HepG2 (cell line): ENCODE data around the gene PDCD2. TPM values are rescaled to one million over a fixed set of nuclear protein-coding genes. Genes with fewer than 3 reads are reported as not detected.

Experiments
- AKAP8 ChIP-seq: sonication (generic); formaldehyde crosslinking; IDR thresholded peaks from 2 replicates; pipeline ENCODE4 v1.5.1; 2020; ENCODE audit warnings: mild to moderate bottlenecking, missing genetic modification reagents
- CHD4 ChIP-seq: fragments of 200-600 bp; sonication (generic); IDR thresholded peaks from 2 replicates; pipeline ENCODE4 v1.7.0; 2017; ENCODE audit warnings: mild to moderate bottlenecking, low read length, borderline replicate concordance
- DNMT3B ChIP-seq: conservative IDR thresholded peaks from 2 replicates; pipeline ENCODE4 v1.6.1; 2016; ENCODE audit warnings: missing biosample characterization, control low read depth
- GATAD1 ChIP-seq: IDR thresholded peaks from 2 replicates; pipeline ENCODE4 v1.6.1; 2016; ENCODE audit warnings: missing genetic modification reagents, missing compliant biosample characterization
- HCFC1 ChIP-seq: fragments of 150-350 bp; IDR thresholded peaks from 2 replicates; pipeline ENCODE4 v1.6.1; 2014; ENCODE audit warnings: low read depth, low read length
- HMGA1 ChIP-seq: sonication (generic); formaldehyde crosslinking; conservative IDR thresholded peaks from 2 replicates; pipeline ENCODE4 v1.4.0; 2020; ENCODE audit warnings: missing genetic modification reagents
- HOXA7 ChIP-seq: sonication (generic); formaldehyde crosslinking; IDR thresholded peaks from 2 replicates; pipeline ENCODE4 v1.8.1; 2022; ENCODE audit warnings: mild to moderate bottlenecking, missing genetic modification reagents, moderate library complexity
- MLLT10 ChIP-seq: sonication (generic); formaldehyde crosslinking; IDR thresholded peaks from 2 replicates; pipeline ENCODE4 v1.4.0; 2020; ENCODE audit warnings: missing genetic modification reagents
- MXI1 ChIP-seq: IDR thresholded peaks from 3 replicates; pipeline ENCODE4 v1.6.1; 2012; ENCODE audit warnings: low read depth, low read length, inconsistent platforms, borderline replicate concordance
- POLR2AphosphoS5 ChIP-seq: IDR thresholded peaks from 2 replicates; pipeline ENCODE4 v1.6.1; 2012; ENCODE audit warnings: low read depth, low read length
- SP140L ChIP-seq: sonication (generic); formaldehyde crosslinking; IDR thresholded peaks from 2 replicates; pipeline ENCODE4 v1.4.0; 2020; ENCODE audit warnings: missing genetic modification reagents, borderline replicate concordance
- ZNF160 ChIP-seq: sonication (generic); formaldehyde crosslinking; IDR thresholded peaks from 2 replicates; pipeline ENCODE4 v1.8.0; 2022; ENCODE audit warnings: mild to moderate bottlenecking, inconsistent platforms, missing genetic modification reagents
- ZNF562 ChIP-seq: sonication (generic); formaldehyde crosslinking; IDR thresholded peaks from 2 replicates; pipeline ENCODE4 v1.8.0; 2022; ENCODE audit warnings: missing genetic modification reagents, borderline replicate concordance
- ZSCAN12 ChIP-seq: sonication (generic); formaldehyde crosslinking; IDR thresholded peaks from 2 replicates; pipeline ENCODE4 v1.9.0; 2021; ENCODE audit warnings: mild to moderate bottlenecking, missing genetic modification reagents
- polyA plus RNA-seq, 8 experiments: library from polyadenylated mRNA; depleted of rRNA in 3 of 8; stranded (reverse) in 7 of 8; unstranded in 1 of 8; fragments of >200 nt; fragmentation: Illumina TruSeq in 4 of 8; extraction: Trizol in 4 of 8; gene quantifications; 2 replicates each; pipeline versions ENCODE4 v1.2.1 to v1.2.3, GENCODE V29; 2011 to 2016; ENCODE audit warnings: low read depth in 4 of 8, missing spikeins in 1 of 8, mixed read lengths in 1 of 8; ENCODE audit not compliant: insufficient read depth in 1 of 8
- total RNA-seq, 5 experiments: library from RNA; depleted of rRNA; stranded (reverse); fragments of >200 nt; fragmentation: Illumina TruSeq; extraction: Trizol; gene quantifications; 2 replicates each; pipeline ENCODE4 v1.2.3, GENCODE V29; 2016; ENCODE audit warnings: low read depth in 1 of 5
- TF ChIP-seq, protein P1 (sequence below), 2 experiments: fragments of 450-650 bp in 1 of 2; sonication (generic) in 1 of 2; formaldehyde crosslinking in 1 of 2; IDR thresholded peaks; 2 replicates each; pipeline versions ENCODE4 v1.6.1 to v1.8.0; 2016 to 2022; ENCODE audit warnings: antibody characterized with exemption in 1 of 2, mild to moderate bottlenecking in 1 of 2, missing genetic modification reagents in 1 of 2
- TF ChIP-seq, protein P2 (sequence below): sonication (generic); formaldehyde crosslinking; IDR thresholded peaks from 2 replicates; pipeline ENCODE4 v1.4.0; 2020; ENCODE audit warnings: mild to moderate bottlenecking, missing genetic modification reagents
- TF ChIP-seq, protein P3 (sequence below): sonication (generic); formaldehyde crosslinking; IDR thresholded peaks from 2 replicates; pipeline ENCODE4 v1.5.0; 2020; ENCODE audit warnings: mild to moderate bottlenecking, missing genetic modification reagents

The PDCD2 gene
- total and polyA plus RNA-seq, 2 of the 13 experiments (the other 11 are each of a cell fraction or from before 2014, with no cell fraction given), result 83.6 to 133 TPM

DNA sequence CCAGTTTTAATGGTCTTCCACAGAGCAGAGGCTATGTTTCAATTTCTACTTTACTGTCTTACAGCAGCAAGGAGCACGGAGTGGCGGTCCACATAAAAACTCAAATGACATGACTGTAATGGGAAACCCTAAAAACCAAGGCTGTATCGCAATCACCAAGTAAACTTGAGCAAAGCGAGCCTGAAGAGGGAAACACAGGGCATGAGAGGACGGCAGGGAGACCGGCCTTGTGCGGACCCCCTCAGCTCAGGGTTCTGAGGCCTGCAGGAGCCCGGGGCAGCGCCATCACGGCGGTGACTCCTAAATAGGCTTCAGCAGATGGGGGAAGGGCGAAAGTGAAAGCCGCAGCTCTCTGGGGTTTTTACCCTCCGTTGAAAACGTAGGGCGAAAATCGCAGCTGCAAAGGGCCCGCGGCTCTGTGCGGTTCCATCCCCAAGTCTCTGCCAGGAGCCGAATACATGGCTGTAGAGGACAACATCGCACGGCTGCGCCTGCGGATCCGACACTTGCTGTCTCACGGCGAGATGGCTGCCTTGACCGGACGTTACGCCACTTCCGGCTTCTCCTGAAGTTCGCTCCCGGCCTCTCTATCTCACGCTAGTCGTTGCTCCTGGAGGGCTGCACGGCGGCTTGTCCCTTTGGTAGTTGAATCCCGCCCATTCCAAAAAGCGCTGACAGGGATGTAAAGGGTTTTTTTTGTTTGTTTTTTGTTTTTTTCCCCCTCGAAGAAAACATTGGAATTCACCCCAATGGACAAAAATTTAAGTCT is 31.5 kb downstream of the PDCD2 start, which contains the start of gene PSMB1 (continued):
- TF ChIP-seq, protein P1, sequence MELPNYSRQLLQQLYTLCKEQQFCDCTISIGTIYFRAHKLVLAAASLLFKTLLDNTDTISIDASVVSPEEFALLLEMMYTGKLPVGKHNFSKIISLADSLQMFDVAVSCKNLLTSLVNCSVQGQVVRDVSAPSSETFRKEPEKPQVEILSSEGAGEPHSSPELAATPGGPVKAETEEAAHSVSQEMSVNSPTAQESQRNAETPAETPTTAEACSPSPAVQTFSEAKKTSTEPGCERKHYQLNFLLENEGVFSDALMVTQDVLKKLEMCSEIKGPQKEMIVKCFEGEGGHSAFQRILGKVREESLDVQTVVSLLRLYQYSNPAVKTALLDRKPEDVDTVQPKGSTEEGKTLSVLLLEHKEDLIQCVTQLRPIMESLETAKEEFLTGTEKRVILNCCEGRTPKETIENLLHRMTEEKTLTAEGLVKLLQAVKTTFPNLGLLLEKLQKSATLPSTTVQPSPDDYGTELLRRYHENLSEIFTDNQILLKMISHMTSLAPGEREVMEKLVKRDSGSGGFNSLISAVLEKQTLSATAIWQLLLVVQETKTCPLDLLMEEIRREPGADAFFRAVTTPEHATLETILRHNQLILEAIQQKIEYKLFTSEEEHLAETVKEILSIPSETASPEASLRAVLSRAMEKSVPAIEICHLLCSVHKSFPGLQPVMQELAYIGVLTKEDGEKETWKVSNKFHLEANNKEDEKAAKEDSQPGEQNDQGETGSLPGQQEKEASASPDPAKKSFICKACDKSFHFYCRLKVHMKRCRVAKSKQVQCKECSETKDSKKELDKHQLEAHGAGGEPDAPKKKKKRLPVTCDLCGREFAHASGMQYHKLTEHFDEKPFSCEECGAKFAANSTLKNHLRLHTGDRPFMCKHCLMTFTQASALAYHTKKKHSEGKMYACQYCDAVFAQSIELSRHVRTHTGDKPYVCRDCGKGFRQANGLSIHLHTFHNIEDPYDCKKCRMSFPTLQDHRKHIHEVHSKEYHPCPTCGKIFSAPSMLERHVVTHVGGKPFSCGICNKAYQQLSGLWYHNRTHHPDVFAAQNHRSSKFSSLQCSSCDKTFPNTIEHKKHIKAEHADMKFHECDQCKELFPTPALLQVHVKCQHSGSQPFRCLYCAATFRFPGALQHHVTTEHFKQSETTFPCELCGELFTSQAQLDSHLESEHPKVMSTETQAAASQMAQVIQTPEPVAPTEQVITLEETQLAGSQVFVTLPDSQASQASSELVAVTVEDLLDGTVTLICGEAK (IDR thresholded peaks at IDR 0.05), result peak; percentile 68
- TF ChIP-seq, protein P1 (CRISPR knock-in tag; IDR thresholded peaks at IDR 0.05), result peak; percentile 89
- TF ChIP-seq CHD4 (no peak), ZSCAN12 (CRISPR knock-in tag) (0 out of 2 replicates have a peak, but pooled peaks have one; percentile 19), ZNF562 (CRISPR knock-in tag) (no peak), DNMT3B (peak; percentile 55; the same call in 1 of the 2 replicates), HOXA7 (CRISPR knock-in tag) (no peak), SP140L (CRISPR knock-in tag) (no peak), MXI1 (peak; percentile 89; the same call in 2 of the 3 replicates), MLLT10 (0 out of 2 replicates have a peak, but pooled peaks have one; percentile 51), GATAD1 (CRISPR knock-in tag) (peak; percentile 97), HMGA1 (CRISPR knock-in tag) (no peak), ZNF160 (CRISPR knock-in tag) (peak; percentile 34; the same call in 1 of the 2 replicates), HCFC1 (peak; percentile 70), POLR2AphosphoS5 (peak; percentile 99), AKAP8 (no peak)
- TF ChIP-seq, protein P2, sequence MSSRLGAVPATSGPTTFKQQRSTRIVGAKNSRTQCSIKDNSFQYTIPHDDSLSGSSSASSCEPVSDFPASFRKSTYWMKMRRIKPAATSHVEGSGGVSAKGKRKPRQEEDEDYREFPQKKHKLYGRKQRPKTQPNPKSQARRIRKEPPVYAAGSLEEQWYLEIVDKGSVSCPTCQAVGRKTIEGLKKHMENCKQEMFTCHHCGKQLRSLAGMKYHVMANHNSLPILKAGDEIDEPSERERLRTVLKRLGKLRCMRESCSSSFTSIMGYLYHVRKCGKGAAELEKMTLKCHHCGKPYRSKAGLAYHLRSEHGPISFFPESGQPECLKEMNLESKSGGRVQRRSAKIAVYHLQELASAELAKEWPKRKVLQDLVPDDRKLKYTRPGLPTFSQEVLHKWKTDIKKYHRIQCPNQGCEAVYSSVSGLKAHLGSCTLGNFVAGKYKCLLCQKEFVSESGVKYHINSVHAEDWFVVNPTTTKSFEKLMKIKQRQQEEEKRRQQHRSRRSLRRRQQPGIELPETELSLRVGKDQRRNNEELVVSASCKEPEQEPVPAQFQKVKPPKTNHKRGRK (CRISPR knock-in tag), result no peak
- TF ChIP-seq, protein P3, sequence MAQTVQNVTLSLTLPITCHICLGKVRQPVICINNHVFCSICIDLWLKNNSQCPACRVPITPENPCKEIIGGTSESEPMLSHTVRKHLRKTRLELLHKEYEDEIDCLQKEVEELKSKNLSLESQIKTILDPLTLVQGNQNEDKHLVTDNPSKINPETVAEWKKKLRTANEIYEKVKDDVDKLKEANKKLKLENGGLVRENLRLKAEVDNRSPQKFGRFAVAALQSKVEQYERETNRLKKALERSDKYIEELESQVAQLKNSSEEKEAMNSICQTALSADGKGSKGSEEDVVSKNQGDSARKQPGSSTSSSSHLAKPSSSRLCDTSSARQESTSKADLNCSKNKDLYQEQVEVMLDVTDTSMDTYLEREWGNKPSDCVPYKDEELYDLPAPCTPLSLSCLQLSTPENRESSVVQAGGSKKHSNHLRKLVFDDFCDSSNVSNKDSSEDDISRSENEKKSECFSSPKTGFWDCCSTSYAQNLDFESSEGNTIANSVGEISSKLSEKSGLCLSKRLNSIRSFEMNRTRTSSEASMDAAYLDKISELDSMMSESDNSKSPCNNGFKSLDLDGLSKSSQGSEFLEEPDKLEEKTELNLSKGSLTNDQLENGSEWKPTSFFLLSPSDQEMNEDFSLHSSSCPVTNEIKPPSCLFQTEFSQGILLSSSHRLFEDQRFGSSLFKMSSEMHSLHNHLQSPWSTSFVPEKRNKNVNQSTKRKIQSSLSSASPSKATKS (CRISPR knock-in tag), result no peak
